ENCODE measurements around the gene FAM219A. TPM values are rescaled to one million over a fixed set of nuclear protein-coding genes. Genes with fewer than 3 reads are reported as not detected.
A peak's percentile ranks its signal among the peaks of the same experiment; 100 is the strongest.

The FAM219A gene
- total RNA-seq, 3 donors from 2014 or later, result 8.2 to 9.2 (median 9.0) TPM

DNA sequence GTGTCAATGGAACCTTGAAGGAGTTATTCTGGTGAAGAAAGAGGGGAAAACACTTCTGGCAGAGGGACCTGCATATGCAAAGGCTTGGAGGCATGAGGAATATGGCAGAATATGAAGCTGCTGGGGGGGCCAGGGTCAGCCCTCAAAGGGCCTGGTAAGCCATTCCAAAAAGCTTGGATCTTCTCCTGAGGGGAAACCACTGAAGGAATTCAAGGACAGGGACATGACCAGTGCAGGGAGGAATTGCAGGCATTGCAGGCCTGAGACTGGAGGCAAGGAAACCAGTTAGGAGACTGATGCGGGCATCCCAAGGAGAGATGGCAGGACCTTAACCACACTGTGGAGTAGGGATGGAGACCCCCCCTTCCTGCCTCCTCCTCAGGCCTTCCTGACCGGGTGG lies 43.0 kb upstream of the FAM219A start:
- TF ChIP-seq POLR2A (IDR thresholded peaks at IDR 0.05), result no peak
- TF ChIP-seq POLR2AphosphoS5 (IDR thresholded peaks at IDR 0.05), result no peak
- TF ChIP-seq, protein P1, sequence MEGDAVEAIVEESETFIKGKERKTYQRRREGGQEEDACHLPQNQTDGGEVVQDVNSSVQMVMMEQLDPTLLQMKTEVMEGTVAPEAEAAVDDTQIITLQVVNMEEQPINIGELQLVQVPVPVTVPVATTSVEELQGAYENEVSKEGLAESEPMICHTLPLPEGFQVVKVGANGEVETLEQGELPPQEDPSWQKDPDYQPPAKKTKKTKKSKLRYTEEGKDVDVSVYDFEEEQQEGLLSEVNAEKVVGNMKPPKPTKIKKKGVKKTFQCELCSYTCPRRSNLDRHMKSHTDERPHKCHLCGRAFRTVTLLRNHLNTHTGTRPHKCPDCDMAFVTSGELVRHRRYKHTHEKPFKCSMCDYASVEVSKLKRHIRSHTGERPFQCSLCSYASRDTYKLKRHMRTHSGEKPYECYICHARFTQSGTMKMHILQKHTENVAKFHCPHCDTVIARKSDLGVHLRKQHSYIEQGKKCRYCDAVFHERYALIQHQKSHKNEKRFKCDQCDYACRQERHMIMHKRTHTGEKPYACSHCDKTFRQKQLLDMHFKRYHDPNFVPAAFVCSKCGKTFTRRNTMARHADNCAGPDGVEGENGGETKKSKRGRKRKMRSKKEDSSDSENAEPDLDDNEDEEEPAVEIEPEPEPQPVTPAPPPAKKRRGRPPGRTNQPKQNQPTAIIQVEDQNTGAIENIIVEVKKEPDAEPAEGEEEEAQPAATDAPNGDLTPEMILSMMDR (IDR thresholded peaks at IDR 0.05), result no peak
- Histone ChIP-seq H3K4me1 (peaks cover 4 to 13% of the 10 kb centered on the region in 2 donors), H3K27ac (no peak overlapping the region), H3K27me3 (no peaks in the 10 kb centered on the region), H3K9me3 (no peaks in the 10 kb centered on the region), H3K4me3 (no peak overlapping the region), H3K36me3 (no peaks in the 10 kb centered on the region)
- intact Hi-C loops (cut with DNase I; ENCODE audit: low total_unique reads), result loop anchor here (5.0 kb wide), 1 partner anchor 694 kb away; no protein-coding TSS in a partner anchor
- no peak for DNase-seq (ENCODE audit: low spot score in 2 of 2)

DNA sequence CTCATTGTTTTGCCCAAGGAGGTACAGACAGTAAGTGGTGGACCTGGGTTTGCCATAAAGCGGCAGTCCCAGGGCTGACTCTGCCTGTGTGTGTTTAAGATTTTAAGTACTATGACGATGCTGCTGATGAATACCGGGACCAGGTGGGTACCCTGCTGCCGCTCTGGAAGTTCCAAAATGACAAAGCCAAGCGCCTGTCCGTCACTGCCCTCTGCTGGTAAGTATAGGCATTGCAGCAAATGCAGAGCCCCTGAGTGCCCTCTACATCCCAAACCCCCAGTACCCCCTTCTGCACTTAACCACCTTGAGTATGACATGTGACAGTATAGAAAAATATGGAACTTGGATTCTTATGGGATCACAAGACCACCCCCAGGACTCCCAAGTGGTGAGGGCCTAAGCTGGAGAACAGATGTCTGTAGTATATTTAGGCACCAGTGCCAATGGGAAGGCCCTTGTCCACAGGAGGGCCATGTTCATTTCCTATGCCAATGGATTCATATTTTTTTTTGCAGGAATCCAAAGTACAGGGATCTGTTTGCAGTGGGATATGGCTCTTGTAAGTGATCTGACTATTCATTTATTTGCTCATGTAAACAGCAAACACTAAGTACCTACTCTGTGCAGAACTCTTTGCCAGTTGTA lies 42.4 kb upstream of the FAM219A start:
- peaks cover 4 to 13% of the 10 kb centered on the region in 2 donors for H3K4me1 ChIP-seq
- H3K27ac ChIP-seq, result no peak overlapping the region
- no peaks in the 10 kb centered on the region for H3K9me3 ChIP-seq
- H3K27me3 ChIP-seq, result no peaks in the 10 kb centered on the region
- H3K36me3 ChIP-seq, result no peaks in the 10 kb centered on the region
- DNase-seq (ENCODE audit: low spot score in 2 of 2), result peak in 1 of 2 donors; percentile 23
- no peak overlapping the region for H3K4me3 ChIP-seq
- no peak for TF ChIP-seq POLR2AphosphoS5 (IDR thresholded peaks at IDR 0.05)
- TF ChIP-seq, protein P1 (IDR thresholded peaks at IDR 0.05), result peak; percentile 85 to 92 (median 87)
- intact Hi-C loops (cut with DNase I; ENCODE audit: low total_unique reads), result loop anchor here (5.0 kb wide), 1 partner anchor 693 kb away; no protein-coding TSS in a partner anchor

DNA sequence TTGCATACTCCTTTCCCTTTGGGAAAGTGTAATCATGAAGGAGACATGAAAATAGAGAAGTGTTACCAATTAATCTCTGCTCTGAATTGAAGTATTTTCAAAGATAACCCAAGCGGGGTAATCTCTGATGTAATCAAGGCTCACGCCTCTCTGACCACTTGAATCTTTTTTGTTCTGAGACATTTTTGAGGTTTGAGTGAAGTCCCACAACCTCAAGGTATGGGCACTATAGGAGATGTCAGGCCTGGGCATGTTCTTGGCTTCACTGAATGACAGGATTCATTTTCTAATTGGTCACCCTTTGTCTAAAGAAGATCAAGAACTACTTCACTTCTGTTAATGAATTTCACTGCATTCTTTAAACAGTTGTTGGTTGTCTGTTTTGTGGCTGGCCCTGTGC lies 40.7 kb upstream of the FAM219A start:
- Histone ChIP-seq H3K4me3 (no peak overlapping the region), H3K4me1 (peaks cover 4 to 13% of the 10 kb centered on the region in 2 donors), H3K27ac (no peak overlapping the region), H3K9me3 (no peaks in the 10 kb centered on the region), H3K27me3 (no peaks in the 10 kb centered on the region), H3K36me3 (no peaks in the 10 kb centered on the region)
- intact Hi-C loops (cut with DNase I; ENCODE audit: low total_unique reads), result no loop called here
- no peak for DNase-seq (ENCODE audit: low spot score in 2 of 2)
- TF ChIP-seq POLR2A (IDR thresholded peaks at IDR 0.05) (no peak), POLR2AphosphoS5 (IDR thresholded peaks at IDR 0.05) (no peak)
- TF ChIP-seq, protein P1 (IDR thresholded peaks at IDR 0.05), result no peak

DNA sequence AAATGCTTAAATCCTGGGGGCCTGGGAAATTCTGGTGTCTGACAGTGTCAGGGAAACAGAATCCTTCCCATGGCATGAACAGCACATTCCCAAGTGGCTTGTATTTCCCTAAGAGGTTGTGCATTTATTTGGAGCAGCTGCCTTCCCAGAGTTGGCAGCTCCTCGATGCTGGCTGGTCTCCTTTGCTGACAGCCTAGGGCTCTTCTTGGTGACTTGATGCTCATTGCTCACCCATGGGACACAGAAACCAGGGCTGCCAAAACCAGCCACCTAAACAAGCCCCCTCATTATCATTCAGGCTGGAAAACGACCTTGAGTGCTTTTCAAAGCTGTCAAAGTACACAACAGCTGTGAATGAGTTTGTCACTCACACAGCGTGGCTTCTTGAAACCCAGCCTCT lies 40.2 kb upstream of the FAM219A start:
- Histone ChIP-seq H3K4me3 (no peak overlapping the region), H3K27ac (no peak overlapping the region), H3K36me3 (no peaks in the 10 kb centered on the region), H3K4me1 (peaks cover 4 to 13% of the 10 kb centered on the region in 2 donors), H3K27me3 (no peaks in the 10 kb centered on the region), H3K9me3 (no peaks in the 10 kb centered on the region)
- TF ChIP-seq POLR2AphosphoS5 (IDR thresholded peaks at IDR 0.05) (no peak), POLR2A (IDR thresholded peaks at IDR 0.05) (no peak)
- TF ChIP-seq, protein P1 (IDR thresholded peaks at IDR 0.05), result no peak
- no peak for DNase-seq (ENCODE audit: low spot score in 2 of 2)
- intact Hi-C loops (cut with DNase I; ENCODE audit: low total_unique reads), result no loop called here

DNA sequence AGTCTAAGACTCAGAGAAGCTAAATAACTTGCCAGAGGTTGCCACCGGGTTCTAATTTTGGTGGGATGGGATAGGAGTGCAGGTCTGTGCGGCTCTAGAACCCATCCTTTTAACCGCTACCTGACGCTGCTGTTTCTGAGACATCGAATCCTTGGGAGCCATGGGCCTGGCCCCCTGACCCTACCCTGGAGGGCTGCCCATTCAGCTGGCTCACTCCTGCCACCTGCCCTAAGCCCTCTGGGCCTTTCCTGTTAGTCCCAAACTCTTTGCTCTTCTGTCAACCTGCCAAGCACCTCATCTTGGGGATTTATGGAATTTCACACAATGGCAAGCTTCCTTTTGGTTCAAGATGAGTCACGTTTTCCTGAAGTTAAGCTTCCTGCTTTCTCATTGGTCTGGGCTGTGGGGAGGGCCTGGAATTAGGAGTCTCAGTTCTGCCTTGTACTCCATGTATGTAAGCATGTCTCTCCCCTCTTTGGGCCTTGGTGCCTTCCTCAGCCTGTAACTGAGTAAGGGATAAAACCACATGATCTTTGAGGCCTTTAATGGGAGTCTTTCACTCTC lies 37.9 kb upstream of the FAM219A start:
- Histone ChIP-seq H3K27me3 (no peaks in the 10 kb centered on the region), H3K27ac (no peak overlapping the region), H3K36me3 (no peaks in the 10 kb centered on the region), H3K4me1 (peaks cover 0 to 5% of the 10 kb centered on the region in 2 donors), H3K4me3 (no peak overlapping the region), H3K9me3 (no peaks in the 10 kb centered on the region)
- TF ChIP-seq POLR2A (IDR thresholded peaks at IDR 0.05) (no peak), POLR2AphosphoS5 (IDR thresholded peaks at IDR 0.05) (no peak)
- TF ChIP-seq, protein P1 (IDR thresholded peaks at IDR 0.05), result no peak
- intact Hi-C loops (cut with DNase I; ENCODE audit: low total_unique reads), result no loop called here
- DNase-seq (ENCODE audit: low spot score in 2 of 2), result no peak

Data from breast epithelium (tissue), 4 donors.